ENCODE data around the gene TMEM218.

DNA sequence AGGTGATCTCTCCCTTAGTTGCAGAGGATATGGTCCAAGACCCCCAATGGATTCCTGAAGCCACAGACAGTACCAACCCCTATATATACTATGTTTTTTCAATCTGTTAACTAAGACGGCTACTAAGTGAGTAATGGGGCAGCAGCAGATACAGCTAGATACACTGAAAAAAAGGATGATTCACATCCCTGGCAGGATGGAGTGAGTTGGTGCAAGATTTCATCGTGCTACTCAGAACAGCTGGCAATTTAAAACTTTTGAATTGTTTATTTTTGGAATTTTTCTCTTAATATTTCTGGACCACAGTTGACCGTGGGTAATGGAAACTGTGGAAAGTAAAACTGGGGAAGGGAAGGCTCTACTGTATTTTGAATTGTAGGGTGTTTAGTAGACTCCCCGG lies 17.0 kb upstream of the TMEM218 start:
- TF ChIP-seq ZNF274 (IDR thresholded peaks at IDR 0.05; ENCODE audit: insufficient read depth, insufficient read length), result no peak
- no peak for TF ChIP-seq DPF2 (IDR thresholded peaks at IDR 0.05)
- TF ChIP-seq, protein P1, sequence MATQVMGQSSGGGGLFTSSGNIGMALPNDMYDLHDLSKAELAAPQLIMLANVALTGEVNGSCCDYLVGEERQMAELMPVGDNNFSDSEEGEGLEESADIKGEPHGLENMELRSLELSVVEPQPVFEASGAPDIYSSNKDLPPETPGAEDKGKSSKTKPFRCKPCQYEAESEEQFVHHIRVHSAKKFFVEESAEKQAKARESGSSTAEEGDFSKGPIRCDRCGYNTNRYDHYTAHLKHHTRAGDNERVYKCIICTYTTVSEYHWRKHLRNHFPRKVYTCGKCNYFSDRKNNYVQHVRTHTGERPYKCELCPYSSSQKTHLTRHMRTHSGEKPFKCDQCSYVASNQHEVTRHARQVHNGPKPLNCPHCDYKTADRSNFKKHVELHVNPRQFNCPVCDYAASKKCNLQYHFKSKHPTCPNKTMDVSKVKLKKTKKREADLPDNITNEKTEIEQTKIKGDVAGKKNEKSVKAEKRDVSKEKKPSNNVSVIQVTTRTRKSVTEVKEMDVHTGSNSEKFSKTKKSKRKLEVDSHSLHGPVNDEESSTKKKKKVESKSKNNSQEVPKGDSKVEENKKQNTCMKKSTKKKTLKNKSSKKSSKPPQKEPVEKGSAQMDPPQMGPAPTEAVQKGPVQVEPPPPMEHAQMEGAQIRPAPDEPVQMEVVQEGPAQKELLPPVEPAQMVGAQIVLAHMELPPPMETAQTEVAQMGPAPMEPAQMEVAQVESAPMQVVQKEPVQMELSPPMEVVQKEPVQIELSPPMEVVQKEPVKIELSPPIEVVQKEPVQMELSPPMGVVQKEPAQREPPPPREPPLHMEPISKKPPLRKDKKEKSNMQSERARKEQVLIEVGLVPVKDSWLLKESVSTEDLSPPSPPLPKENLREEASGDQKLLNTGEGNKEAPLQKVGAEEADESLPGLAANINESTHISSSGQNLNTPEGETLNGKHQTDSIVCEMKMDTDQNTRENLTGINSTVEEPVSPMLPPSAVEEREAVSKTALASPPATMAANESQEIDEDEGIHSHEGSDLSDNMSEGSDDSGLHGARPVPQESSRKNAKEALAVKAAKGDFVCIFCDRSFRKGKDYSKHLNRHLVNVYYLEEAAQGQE (IDR thresholded peaks at IDR 0.05; ENCODE audit: low read depth, low read length), result no peak
- no peak for TF ChIP-seq YY1 (IDR thresholded peaks at IDR 0.05; ENCODE audit: low read depth, low read length)
- TF ChIP-seq BHLHE40 (IDR thresholded peaks at IDR 0.05; ENCODE audit: borderline replicate concordance in 1 of 2, low read depth in 2 of 2, low read length in 1 of 2), result no peak
- TF ChIP-seq, protein P2, sequence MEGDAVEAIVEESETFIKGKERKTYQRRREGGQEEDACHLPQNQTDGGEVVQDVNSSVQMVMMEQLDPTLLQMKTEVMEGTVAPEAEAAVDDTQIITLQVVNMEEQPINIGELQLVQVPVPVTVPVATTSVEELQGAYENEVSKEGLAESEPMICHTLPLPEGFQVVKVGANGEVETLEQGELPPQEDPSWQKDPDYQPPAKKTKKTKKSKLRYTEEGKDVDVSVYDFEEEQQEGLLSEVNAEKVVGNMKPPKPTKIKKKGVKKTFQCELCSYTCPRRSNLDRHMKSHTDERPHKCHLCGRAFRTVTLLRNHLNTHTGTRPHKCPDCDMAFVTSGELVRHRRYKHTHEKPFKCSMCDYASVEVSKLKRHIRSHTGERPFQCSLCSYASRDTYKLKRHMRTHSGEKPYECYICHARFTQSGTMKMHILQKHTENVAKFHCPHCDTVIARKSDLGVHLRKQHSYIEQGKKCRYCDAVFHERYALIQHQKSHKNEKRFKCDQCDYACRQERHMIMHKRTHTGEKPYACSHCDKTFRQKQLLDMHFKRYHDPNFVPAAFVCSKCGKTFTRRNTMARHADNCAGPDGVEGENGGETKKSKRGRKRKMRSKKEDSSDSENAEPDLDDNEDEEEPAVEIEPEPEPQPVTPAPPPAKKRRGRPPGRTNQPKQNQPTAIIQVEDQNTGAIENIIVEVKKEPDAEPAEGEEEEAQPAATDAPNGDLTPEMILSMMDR (IDR thresholded peaks at IDR 0.05 in 2 of 3, conservative IDR thresholded peaks at IDR 0.05 in 1 of 3; ENCODE audit: control insufficient read depth in 2 of 3, extremely low read depth in 1 of 3, insufficient read depth in 1 of 3, low read depth in 3 of 3, low read length in 3 of 3), result no peak
- no peak for TF ChIP-seq MTA2 (IDR thresholded peaks at IDR 0.05; ENCODE audit: low read depth)
